Glomerular visceral epithelial cell (primary cell): ENCODE data around the gene PCYT2.

Experiments
- DNase-seq: peaks from one replicate; pipeline ENCODE4 v3.0.0-alpha.2; 2016; ENCODE audit errors: extremely low spot score

PCYT2 gene

GRCh38 chr17:81944858-81945257 is 33.7 kb upstream of the PCYT2 start:
- DNase-seq = no peak

GRCh38 chr17:81942167-81942553 is 31.0 kb upstream of the PCYT2 start:
- no peak for DNase-seq

- no peak for DNase-seq
Observed at GRCh38 chr17:81941484-81942166, 30.4 kb upstream of the PCYT2 start.

- DNase-seq = no peak
Observed at GRCh38 chr17:81940538-81941483, 29.6 kb upstream of the PCYT2 start.

GRCh38 chr17:81939881-81940385 is 28.7 kb upstream of the PCYT2 start:
- no peak for DNase-seq

GRCh38 chr17:81939218-81939617 is 28.0 kb upstream of the PCYT2 start:
- no peak for DNase-seq

- DNase-seq = no peak
Observed at GRCh38 chr17:81935709-81936084, 24.5 kb upstream of the PCYT2 start.

GRCh38 chr17:81934850-81935708 is 23.9 kb upstream of the PCYT2 start:
- no peak for DNase-seq

- no peak for DNase-seq
Observed at GRCh38 chr17:81934098-81934757, 23.0 kb upstream of the PCYT2 start.

- DNase-seq = no peak
Observed at GRCh38 chr17:81933178-81933699, 22.0 kb upstream of the PCYT2 start.

- no peak for DNase-seq
Observed at GRCh38 chr17:81932333-81932983, 21.3 kb upstream of the PCYT2 start.

GRCh38 chr17:81931557-81932332 is 20.5 kb upstream of the PCYT2 start:
- no peak for DNase-seq

GRCh38 chr17:81931189-81931556 is 20.0 kb upstream of the PCYT2 start:
- no peak for DNase-seq

GRCh38 chr17:81930142-81931125 is 19.2 kb upstream of the PCYT2 start:
- no peak for DNase-seq

GRCh38 chr17:81929253-81930141 is 18.3 kb upstream of the PCYT2 start:
- no peak for DNase-seq

- no peak for DNase-seq
Observed at GRCh38 chr17:81928544-81929252, 17.5 kb upstream of the PCYT2 start.
